Parathyroid adenoma (tissue), 2 donors: ENCODE data around the gene MAP2K5.

Experiments used
- H2AFZ ChIP-seq: fragments of 300-600 bp; sonication (generic); one replicate; pipeline ENCODE4 v1.7.0; 2017; ENCODE audit warnings: antibody characterized with exemption, mild to moderate bottlenecking
- H3K27ac ChIP-seq: fragments of 300-600 bp; sonication (generic); one replicate; pipeline ENCODE4 v1.7.0; 2017
- H3K27me3 ChIP-seq: fragments of 300-600 bp; sonication (generic); one replicate; pipeline ENCODE4 v1.7.0; 2017; ENCODE audit warnings: low read length; ENCODE audit not compliant: control insufficient read depth, insufficient read depth
- H3K36me3 ChIP-seq: fragments of 300-600 bp; sonication (generic); one replicate; pipeline ENCODE4 v1.7.0; 2017; ENCODE audit warnings: low read length; ENCODE audit not compliant: control insufficient read depth, insufficient read depth
- H3K4me1 ChIP-seq: fragments of 300-600 bp; sonication (generic); one replicate; pipeline ENCODE4 v1.7.0; 2017; ENCODE audit warnings: control low read depth
- H3K4me2 ChIP-seq: fragments of 300-600 bp; sonication (generic); one replicate; pipeline ENCODE4 v1.7.0; 2017; ENCODE audit warnings: low read length
- H3K4me3 ChIP-seq: fragments of 300-600 bp; sonication (generic); one replicate; pipeline ENCODE4 v1.7.0; 2017; ENCODE audit warnings: low read depth, low read length
- H3K79me2 ChIP-seq: fragments of 300-600 bp; sonication (generic); one replicate; pipeline ENCODE4 v1.7.0; 2017; ENCODE audit warnings: control low read depth
- H3K9ac ChIP-seq: fragments of 300-600 bp; sonication (generic); one replicate; pipeline ENCODE4 v1.7.0; 2017; ENCODE audit warnings: mild to moderate bottlenecking
- H3K9me3 ChIP-seq: fragments of 300-600 bp; sonication (generic); one replicate; pipeline ENCODE4 v1.7.0; 2017; ENCODE audit warnings: low read length; ENCODE audit not compliant: control insufficient read depth
- CTCF ChIP-seq: fragments of 300-600 bp; sonication (generic); IDR thresholded peaks from one replicate; pipeline ENCODE4 v1.7.0; 2017; ENCODE audit warnings: antibody characterized with exemption, mild to moderate bottlenecking
- donor health status: primary hyperparathyroidism.

MAP2K5 gene

GRCh38 chr15:67543348-67543718 lies 830 bp downstream of the MAP2K5 start:
- no peaks in the 10 kb centered on the region for H3K27me3 ChIP-seq
- H3K4me2 ChIP-seq = peak overlapping the region; percentile 95
- H3K9ac ChIP-seq = peak overlapping the region; percentile 29
- H3K79me2 ChIP-seq = no peaks in the 10 kb centered on the region
- peak overlapping the region; percentile 81 for H3K4me3 ChIP-seq
- no peaks in the 10 kb centered on the region for H3K9me3 ChIP-seq
- TF ChIP-seq CTCF = no peak
- no peaks in the 10 kb centered on the region for H3K4me1 ChIP-seq
- H3K36me3 ChIP-seq = no peaks in the 10 kb centered on the region
- H3K27ac ChIP-seq = peak overlapping the region; percentile 48
- peak overlapping the region; percentile 80 for H2AFZ ChIP-seq

- TF ChIP-seq CTCF = no peak
Measured at GRCh38 chr15:67544475-67544874, 2.0 kb downstream of the MAP2K5 start.

GRCh38 chr15:67545864-67546263 lies 3.4 kb downstream of the MAP2K5 start:
- H3K9me3 ChIP-seq = no peaks in the 10 kb centered on the region
- no peak overlapping the region for H2AFZ ChIP-seq
- no peak overlapping the region for H3K9ac ChIP-seq
- no peak overlapping the region for H3K4me3 ChIP-seq
- H3K4me2 ChIP-seq = no peak overlapping the region
- H3K36me3 ChIP-seq = no peaks in the 10 kb centered on the region
- peaks cover 2% of the 10 kb centered on the region for H3K4me1 ChIP-seq
- no peaks in the 10 kb centered on the region for H3K27me3 ChIP-seq
- no peak overlapping the region for H3K27ac ChIP-seq
- no peak for TF ChIP-seq CTCF
- H3K79me2 ChIP-seq = no peaks in the 10 kb centered on the region

More at GRCh38 chr15:67544475-67544874, 2.0 kb downstream of the MAP2K5 start:
- Histone ChIP-seq H3K9me3 (no peaks in the 10 kb centered on the region), H3K36me3 (no peaks in the 10 kb centered on the region), H3K27me3 (no peaks in the 10 kb centered on the region), H2AFZ (no peak overlapping the region), H3K4me1 (no peaks in the 10 kb centered on the region), H3K4me2 (no peak overlapping the region), H3K4me3 (no peak overlapping the region), H3K27ac (no peak overlapping the region), H3K79me2 (no peaks in the 10 kb centered on the region), H3K9ac (no peak overlapping the region)

GRCh38 chr15:67547064-67547463 lies 4.6 kb downstream of the MAP2K5 start:
- Histone ChIP-seq H3K27ac (no peak overlapping the region), H3K4me3 (no peak overlapping the region), H3K4me1 (peaks cover 2% of the 10 kb centered on the region), H3K9me3 (no peaks in the 10 kb centered on the region), H3K27me3 (no peaks in the 10 kb centered on the region), H2AFZ (no peak overlapping the region), H3K36me3 (no peaks in the 10 kb centered on the region), H3K79me2 (no peaks in the 10 kb centered on the region), H3K9ac (no peak overlapping the region), H3K4me2 (no peak overlapping the region)
- TF ChIP-seq CTCF = no peak

- Histone ChIP-seq H2AFZ (no peak overlapping the region), H3K4me2 (no peak overlapping the region), H3K27ac (no peak overlapping the region), H3K4me1 (peaks cover 2% of the 10 kb centered on the region), H3K27me3 (no peaks in the 10 kb centered on the region), H3K36me3 (no peaks in the 10 kb centered on the region), H3K9ac (no peak overlapping the region), H3K4me3 (no peak overlapping the region), H3K9me3 (no peaks in the 10 kb centered on the region), H3K79me2 (no peaks in the 10 kb centered on the region)
- TF ChIP-seq CTCF = no peak
Measured at GRCh38 chr15:67547836-67548235, 5.3 kb downstream of the MAP2K5 start.
